Measurements from ENCODE around the gene ATP6V0D1.

DNA sequence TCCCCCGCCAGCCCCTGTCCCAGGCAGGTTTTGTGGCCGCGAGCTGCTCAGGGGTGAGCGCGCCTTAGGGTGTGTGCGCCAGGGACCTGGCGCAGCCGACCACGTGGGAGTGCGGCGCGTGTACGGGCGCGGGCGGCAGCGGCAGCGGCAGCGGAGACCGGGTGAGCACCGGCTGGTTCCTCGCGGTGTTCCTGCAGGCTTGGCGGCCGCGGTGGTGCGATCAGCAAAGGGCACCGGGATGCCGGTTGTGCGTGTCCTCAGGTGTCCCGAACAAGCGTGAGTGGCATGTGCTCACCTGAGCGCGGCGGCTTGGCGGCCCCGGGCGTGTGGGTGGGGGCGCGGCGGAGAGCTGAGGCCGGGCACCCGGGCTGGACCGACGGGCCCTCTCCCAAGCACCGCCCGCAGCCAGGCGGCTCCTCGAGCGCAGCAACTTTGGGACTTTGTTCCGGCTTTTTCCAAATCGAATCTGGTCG is 50.4 kb downstream of the ATP6V0D1 start:
- TF ChIP-seq, protein P1, sequence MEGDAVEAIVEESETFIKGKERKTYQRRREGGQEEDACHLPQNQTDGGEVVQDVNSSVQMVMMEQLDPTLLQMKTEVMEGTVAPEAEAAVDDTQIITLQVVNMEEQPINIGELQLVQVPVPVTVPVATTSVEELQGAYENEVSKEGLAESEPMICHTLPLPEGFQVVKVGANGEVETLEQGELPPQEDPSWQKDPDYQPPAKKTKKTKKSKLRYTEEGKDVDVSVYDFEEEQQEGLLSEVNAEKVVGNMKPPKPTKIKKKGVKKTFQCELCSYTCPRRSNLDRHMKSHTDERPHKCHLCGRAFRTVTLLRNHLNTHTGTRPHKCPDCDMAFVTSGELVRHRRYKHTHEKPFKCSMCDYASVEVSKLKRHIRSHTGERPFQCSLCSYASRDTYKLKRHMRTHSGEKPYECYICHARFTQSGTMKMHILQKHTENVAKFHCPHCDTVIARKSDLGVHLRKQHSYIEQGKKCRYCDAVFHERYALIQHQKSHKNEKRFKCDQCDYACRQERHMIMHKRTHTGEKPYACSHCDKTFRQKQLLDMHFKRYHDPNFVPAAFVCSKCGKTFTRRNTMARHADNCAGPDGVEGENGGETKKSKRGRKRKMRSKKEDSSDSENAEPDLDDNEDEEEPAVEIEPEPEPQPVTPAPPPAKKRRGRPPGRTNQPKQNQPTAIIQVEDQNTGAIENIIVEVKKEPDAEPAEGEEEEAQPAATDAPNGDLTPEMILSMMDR (IDR thresholded peaks at IDR 0.05; ENCODE audit: low read depth, low read length), result no peak
- TF ChIP-seq POLR2A (IDR thresholded peaks at IDR 0.05; ENCODE audit: extremely low read depth, insufficient read length), result no peak

Measured in NB4 (cell line).